HFFc6 (cell line): ENCODE data around the gene NAV2. TPM values are rescaled to one million over a fixed set of nuclear protein-coding genes. Genes with fewer than 3 reads are reported as not detected.

Experiments
- DNase-seq: peaks from one replicate; pipeline ENCODE4 v3.0.0-alpha.2; 2018
- H3K27ac Mint-ChIP-seq: 2 replicates; pipeline ENCODE4 v1.8.0; 2020; ENCODE audit warnings: mild to moderate bottlenecking, mixed read lengths
- H3K27me3 Mint-ChIP-seq: 2 replicates; pipeline ENCODE4 v1.8.0; 2021; ENCODE audit warnings: mild to moderate bottlenecking, moderate library complexity, mixed read lengths; ENCODE audit not compliant: insufficient read depth
- H3K36me3 Mint-ChIP-seq: 2 replicates; pipeline ENCODE4 v1.8.0; 2021; ENCODE audit warnings: low read depth, mixed read lengths
- H3K4me1 Mint-ChIP-seq: 2 replicates; pipeline ENCODE4 v1.8.0; 2020; ENCODE audit warnings: low read depth, mixed read lengths
- H3K4me3 Mint-ChIP-seq: 2 replicates; pipeline ENCODE4 v1.8.0; 2020; ENCODE audit warnings: mild to moderate bottlenecking, moderate library complexity, mixed read lengths
- H3K9me3 Mint-ChIP-seq: 2 replicates; pipeline ENCODE4 v1.8.0; 2020; ENCODE audit warnings: mild to moderate bottlenecking, mixed read lengths
- total RNA-seq, 6 experiments: library from RNA; stranded (reverse); fragmentation: NEBNext Ultra II Directional; extraction: Animal tissue kit (Norgen Biotek cat#: 25700); gene quantifications; 2 replicates in 1 of 6; 3 replicates in 5 of 6; pipeline ENCODE4 v1.2.3, GENCODE V29; 2021
- TF ChIP-seq, protein P1 (sequence below): fragments of 200-600 bp; sonication (generic); IDR thresholded peaks from 2 replicates; pipeline ENCODE4 v1.5.0; 2021; ENCODE audit warnings: antibody characterized with exemption, mild to moderate bottlenecking

Gene NAV2
- total RNA-seq, 6 experiments from 2014 or later: 12.4 to 34.9 (median 31.8) TPM

DNA sequence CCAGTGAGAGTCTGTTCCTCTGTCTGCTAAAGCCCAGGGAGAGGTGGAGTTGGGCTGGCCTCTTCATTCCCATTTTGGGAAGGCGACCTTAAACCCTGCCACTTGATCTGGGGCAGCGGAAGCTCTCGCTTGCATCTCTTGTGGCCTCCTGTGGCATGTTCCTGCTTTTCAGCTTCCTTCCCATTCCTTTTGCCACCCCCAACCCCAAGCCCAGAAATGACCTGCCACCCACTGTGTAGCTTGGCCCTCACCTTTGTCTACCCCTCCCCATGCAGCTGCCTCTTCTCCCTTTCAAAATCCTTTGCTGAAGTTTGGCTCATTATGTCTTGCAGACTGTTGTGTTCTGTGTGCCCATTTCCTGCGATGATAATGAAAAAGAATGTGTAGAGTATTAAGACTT, 337.4 kb downstream of the NAV2 start:
- no peak overlapping the region for H3K4me3 Mint-ChIP-seq
- H3K9me3 Mint-ChIP-seq: no peaks in the 10 kb centered on the region
- H3K4me1 Mint-ChIP-seq: peaks cover 54% of the 10 kb centered on the region
- DNase-seq: no peak
- TF ChIP-seq, protein P1, sequence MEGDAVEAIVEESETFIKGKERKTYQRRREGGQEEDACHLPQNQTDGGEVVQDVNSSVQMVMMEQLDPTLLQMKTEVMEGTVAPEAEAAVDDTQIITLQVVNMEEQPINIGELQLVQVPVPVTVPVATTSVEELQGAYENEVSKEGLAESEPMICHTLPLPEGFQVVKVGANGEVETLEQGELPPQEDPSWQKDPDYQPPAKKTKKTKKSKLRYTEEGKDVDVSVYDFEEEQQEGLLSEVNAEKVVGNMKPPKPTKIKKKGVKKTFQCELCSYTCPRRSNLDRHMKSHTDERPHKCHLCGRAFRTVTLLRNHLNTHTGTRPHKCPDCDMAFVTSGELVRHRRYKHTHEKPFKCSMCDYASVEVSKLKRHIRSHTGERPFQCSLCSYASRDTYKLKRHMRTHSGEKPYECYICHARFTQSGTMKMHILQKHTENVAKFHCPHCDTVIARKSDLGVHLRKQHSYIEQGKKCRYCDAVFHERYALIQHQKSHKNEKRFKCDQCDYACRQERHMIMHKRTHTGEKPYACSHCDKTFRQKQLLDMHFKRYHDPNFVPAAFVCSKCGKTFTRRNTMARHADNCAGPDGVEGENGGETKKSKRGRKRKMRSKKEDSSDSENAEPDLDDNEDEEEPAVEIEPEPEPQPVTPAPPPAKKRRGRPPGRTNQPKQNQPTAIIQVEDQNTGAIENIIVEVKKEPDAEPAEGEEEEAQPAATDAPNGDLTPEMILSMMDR: no peak
- H3K27ac Mint-ChIP-seq: no peak overlapping the region
- no peaks in the 10 kb centered on the region; the same call in 1 of the 2 replicates for H3K27me3 Mint-ChIP-seq
- peaks cover 39% of the 10 kb centered on the region for H3K36me3 Mint-ChIP-seq

- Mint-ChIP-seq H3K36me3 (peaks cover 46% of the 10 kb centered on the region), H3K27ac (peak overlapping the region; percentile 38; the same call in 1 of the 2 replicates), H3K4me1 (peaks cover 61% of the 10 kb centered on the region), H3K27me3 (no peaks in the 10 kb centered on the region; the same call in 1 of the 2 replicates), H3K4me3 (no peak overlapping the region), H3K9me3 (no peaks in the 10 kb centered on the region)
- DNase-seq: no peak
- TF ChIP-seq, protein P1: no peak
These were observed 338.1 kb downstream of the NAV2 start for GRCh38 chr11:20050551-20051333.

GRCh38 chr11:20051469-20052399, 339.1 kb downstream of the NAV2 start:
- H3K4me3 Mint-ChIP-seq: no peak overlapping the region
- peak overlapping the region; percentile 38; the same call in 1 of the 2 replicates for H3K27ac Mint-ChIP-seq
- H3K36me3 Mint-ChIP-seq: peaks cover 48% of the 10 kb centered on the region
- TF ChIP-seq, protein P1: no peak
- no peak for DNase-seq
- H3K4me1 Mint-ChIP-seq: peaks cover 61% of the 10 kb centered on the region
- no peaks in the 10 kb centered on the region for H3K9me3 Mint-ChIP-seq
- no peaks in the 10 kb centered on the region; the same call in 1 of the 2 replicates for H3K27me3 Mint-ChIP-seq

DNA sequence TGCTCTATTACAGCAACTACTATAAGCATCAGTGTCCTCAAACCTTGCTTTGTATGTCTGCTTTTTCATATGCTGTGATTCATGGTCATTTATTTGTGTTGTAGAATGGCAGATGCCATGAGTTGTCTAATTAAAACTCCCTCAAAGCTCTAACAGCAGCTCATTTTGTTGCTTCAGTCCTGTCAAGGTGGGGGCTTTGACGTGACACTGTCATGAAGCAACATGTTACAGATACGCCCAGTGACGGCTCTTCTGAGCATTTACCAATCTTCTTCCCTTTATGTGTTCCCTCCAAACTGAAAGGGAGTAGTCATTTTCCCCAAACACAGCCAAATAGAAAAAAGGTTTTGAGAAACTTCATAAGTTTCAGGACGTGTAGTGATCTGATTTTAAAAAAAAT, 340.9 kb downstream of the NAV2 start:
- Mint-ChIP-seq H3K27me3 (no peaks in the 10 kb centered on the region; the same call in 1 of the 2 replicates), H3K27ac (no peak overlapping the region), H3K9me3 (no peaks in the 10 kb centered on the region), H3K4me3 (no peak overlapping the region), H3K36me3 (peaks cover 54% of the 10 kb centered on the region), H3K4me1 (peaks cover 60% of the 10 kb centered on the region)
- TF ChIP-seq, protein P1: no peak
- DNase-seq: no peak

GRCh38 chr11:20054584-20054983, 341.9 kb downstream of the NAV2 start:
- H3K27ac Mint-ChIP-seq: no peak overlapping the region
- peaks cover 50% of the 10 kb centered on the region for H3K36me3 Mint-ChIP-seq

More at GRCh38 chr11:20054584-20054983, 341.9 kb downstream of the NAV2 start:
- Mint-ChIP-seq H3K27me3 (no peaks in the 10 kb centered on the region; the same call in 1 of the 2 replicates), H3K4me1 (peaks cover 58% of the 10 kb centered on the region), H3K4me3 (no peak overlapping the region), H3K9me3 (no peaks in the 10 kb centered on the region)
- DNase-seq: no peak
- TF ChIP-seq, protein P1: no peak
